Activated CD8-positive, alpha-beta memory T cell treated with anti-CD3 and anti-CD28 coated beads for 36 hours (primary cell): ENCODE measurements around the gene CFAP20. TPM values are rescaled to one million over a fixed set of nuclear protein-coding genes. Genes with fewer than 3 reads are reported as not detected.
"Not testable (repeated sequence)": the region's sequence is repeated elsewhere in the genome, so short reads cannot be mapped to it uniquely, and the experiment has no call there.

Source experiments
- CTCF ChIA-PET: fragments of 350-600 bp; sonication (Branson Sonifier 250); formaldehyde crosslinking; loops from one replicate; lab custom pipeline; 2021; ENCODE audit warnings: antibody characterized with exemption; lab: Charles Lee
- POLR2A ChIA-PET: fragments of 350-600 bp; sonication (Branson Sonifier 250); formaldehyde crosslinking; loops from one replicate; lab custom pipeline; 2021; ENCODE audit warnings: antibody characterized with exemption; lab: Charles Lee
- total RNA-seq, 2 experiments: library from RNA; stranded (reverse); gene quantifications; one replicate each; pipeline ENCODE4 v1.2.3, GENCODE V29; 2021

The CFAP20 gene
- total RNA-seq, 2 experiments from 2014 or later, result 54.3 to 54.7 TPM

- ChIA-PET CTCF (interaction anchor here (0.6 to 0.7 kb wide), 2 partner anchors 15 to 393 kb away, joined by 3 to 5 read pairs; no protein-coding TSS in a partner anchor), POLR2A (no interaction called here)
Measured at GRCh38 chr16:58082381-58082780, 46.8 kb downstream of the CFAP20 start.

- CTCF ChIA-PET, POLR2A ChIA-PET: not testable (repeated sequence)
Measured at GRCh38 chr16:58080657-58081056, 48.5 kb downstream of the CFAP20 start.

GRCh38 chr16:58077796-58078195, 51.4 kb downstream of the CFAP20 start:
- CTCF ChIA-PET, result no interaction called here

GRCh38 chr16:58076514-58076913, 52.7 kb downstream of the CFAP20 start:
- ChIA-PET POLR2A (no interaction called here), CTCF (no interaction called here)

More at GRCh38 chr16:58077796-58078195, 51.4 kb downstream of the CFAP20 start:
- POLR2A ChIA-PET, result no interaction called here

DNA sequence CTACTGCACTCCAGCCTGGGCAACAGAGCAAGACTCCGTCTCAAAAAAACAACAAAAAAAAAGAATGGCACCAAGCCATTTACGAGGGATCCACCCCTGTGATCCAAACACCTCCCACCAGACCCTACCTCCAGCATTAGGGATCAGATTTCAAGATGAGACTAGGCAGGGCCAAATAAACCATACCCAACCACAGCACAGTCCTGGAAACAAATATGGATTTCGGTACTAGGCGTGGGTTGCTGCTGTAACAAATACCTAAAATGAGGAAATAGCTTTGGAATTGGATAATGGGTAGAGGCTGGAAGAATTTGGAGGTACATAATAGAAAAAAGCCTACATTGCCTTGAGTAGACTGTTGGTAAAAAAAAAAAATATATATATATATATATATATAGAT, 54.5 kb downstream of the CFAP20 start:
- CTCF ChIA-PET, result no interaction called here
- POLR2A ChIA-PET, result no interaction called here

GRCh38 chr16:58073086-58073485, 56.1 kb downstream of the CFAP20 start:
- POLR2A ChIA-PET, CTCF ChIA-PET: not testable (repeated sequence)

GRCh38 chr16:58072134-58072533, 57.0 kb downstream of the CFAP20 start:
- POLR2A ChIA-PET, CTCF ChIA-PET: not testable (repeated sequence)

GRCh38 chr16:58070585-58070984, 58.6 kb downstream of the CFAP20 start:
- ChIA-PET CTCF (no interaction called here), POLR2A (no interaction called here)

Other genes starting within 250 kb of the CFAP20 start
- not detected for gene CNGB1, start 158.3 kb downstream of the CFAP20 start, total RNA-seq
- gene ZNF319, start 128.7 kb downstream of the CFAP20 start, total RNA-seq, result 10 to 100 TPM in 1 of 2 experiments, 1 to 10 TPM in 1; 9.5 to 10.1 TPM
- 10 to 100 TPM; 67.7 to 71.0 TPM for gene USB1, start 128.0 kb downstream of the CFAP20 start, total RNA-seq
- gene MMP15, start 103.6 kb downstream of the CFAP20 start, total RNA-seq, result under 1 TPM; 0.61 to 0.84 TPM
- gene CSNK2A2, start 68.7 kb upstream of the CFAP20 start, total RNA-seq, result 10 to 100 TPM; 94.9 to 98.5 TPM
- gene PRSS54, start 165.6 kb upstream of the CFAP20 start, total RNA-seq, result not detected